H1 (cell line): Measurements from ENCODE around the gene LCA5. TPM values are rescaled to one million over a fixed set of nuclear protein-coding genes. Genes with fewer than 3 reads are reported as not detected.

ENCODE experiments used
- CTCF ChIA-PET: fragments of 300-600 bp; sonication (Branson Sonifier 250); formaldehyde crosslinking; loops from one replicate; lab custom pipeline; 2021; ENCODE audit not compliant: partially characterized antibody; lab: Charles Lee
- POLR2A ChIA-PET: fragments of 300-600 bp; sonication (Branson Sonifier 250); formaldehyde crosslinking; loops from one replicate; lab custom pipeline; 2021; ENCODE audit warnings: inconsistent platforms; ENCODE audit not compliant: partially characterized antibody; lab: Charles Lee
- DNase-seq, 2 experiments: peaks; one replicate each; pipeline versions ENCODE4 v3.0.0 to v3.0.0-alpha.2; 2010 to 2022; ENCODE audit warnings: low spot score in 2 of 2, low read depth in 1 of 2, mixed read lengths in 1 of 2
- FAIRE-seq: peaks from 2 replicates; lab custom pipeline; 2011; peaks lifted over from hg19 to GRCh38; lab: Jason Lieb, UNC
- H2AFZ ChIP-seq: 2 replicates; pipeline ENCODE4 v1.8.1; 2012; ENCODE audit warnings: low read length, inconsistent platforms
- H2AK5ac ChIP-seq: 2 replicates; pipeline ENCODE4 v1.6.1; 2013; ENCODE audit warnings: low read depth, low read length
- H2BK120ac ChIP-seq: replicated peaks from 2 replicates; pipeline ENCODE3; 2013; ENCODE audit warnings: low read depth, low read length, inconsistent platforms
- H2BK12ac ChIP-seq: 2 replicates; pipeline ENCODE4 v1.6.1; 2013; ENCODE audit warnings: low read depth, low read length
- H2BK15ac ChIP-seq: 2 replicates; pipeline ENCODE4 v1.6.1; 2013; ENCODE audit warnings: low read length
- H2BK20ac ChIP-seq: 2 replicates; pipeline ENCODE4 v1.6.1; 2013; ENCODE audit warnings: low read length
- H2BK5ac ChIP-seq: 2 replicates; pipeline ENCODE4 v1.6.1; 2013; ENCODE audit warnings: low read depth, low read length
- H3K14ac ChIP-seq: 2 replicates; pipeline ENCODE4 v1.6.1; 2013; ENCODE audit warnings: inconsistent platforms; ENCODE audit not compliant: insufficient read length
- H3K18ac ChIP-seq: 2 replicates; pipeline ENCODE4 v1.6.1; 2013; ENCODE audit warnings: low read length; ENCODE audit errors: extremely low read depth
- H3K23ac ChIP-seq: 2 replicates; pipeline ENCODE4 v1.6.1; 2013; ENCODE audit warnings: inconsistent platforms; ENCODE audit not compliant: insufficient read length
- H3K23me2 ChIP-seq: 2 replicates; pipeline ENCODE4 v1.6.1; 2013; ENCODE audit warnings: low read depth, low read length
- H3K27ac ChIP-seq: 2 replicates; pipeline ENCODE4 v1.6.1; 2011; ENCODE audit warnings: low read depth, low read length, inconsistent platforms
- H3K27me3 ChIP-seq, 4 experiments: replicated peaks in 1 of 4; 1 replicate in 1 of 4; 2 replicates in 3 of 4; pipeline versions ENCODE4 v1.6.1 to v1.8.1; 2011 to 2013; ENCODE audit warnings: low read length in 3 of 4, mild to moderate bottlenecking in 3 of 4, inconsistent platforms in 2 of 4, mixed read lengths in 2 of 4, moderate library complexity in 1 of 4; ENCODE audit not compliant: control insufficient read depth in 3 of 4, insufficient read depth in 3 of 4; ENCODE audit errors: extremely low read depth in 1 of 4
- H3K36me3 ChIP-seq, 4 experiments: 2 replicates each; pipeline versions ENCODE4 v1.6.1 to v1.8.1; 2011 to 2013; ENCODE audit warnings: mild to moderate bottlenecking in 4 of 4, low read length in 3 of 4, moderate library complexity in 2 of 4, control low read depth in 1 of 4, inconsistent platforms in 1 of 4; ENCODE audit not compliant: insufficient read depth in 4 of 4, control insufficient read depth in 2 of 4
- H3K4ac ChIP-seq: replicated peaks from 2 replicates; pipeline ENCODE3; 2013; ENCODE audit warnings: low read length, low read depth, mixed read lengths, inconsistent platforms; ENCODE audit not compliant: insufficient read length
- H3K4me1 ChIP-seq, 4 experiments: replicated peaks in 1 of 4; 1 replicate in 1 of 4; 2 replicates in 3 of 4; pipeline versions ENCODE4 v1.6.1 to v1.8.1; 2011 to 2013; ENCODE audit warnings: low read length in 3 of 4, inconsistent platforms in 2 of 4, mixed read lengths in 1 of 4; ENCODE audit not compliant: insufficient read depth in 4 of 4, control insufficient read depth in 3 of 4
- H3K4me2 ChIP-seq, 2 experiments: 2 replicates each; pipeline versions ENCODE4 v1.6.1 to v1.8.1; 2011 to 2013; ENCODE audit warnings: low read depth in 2 of 2, low read length in 2 of 2, control low read depth in 1 of 2, inconsistent platforms in 1 of 2, mild to moderate bottlenecking in 1 of 2; ENCODE audit not compliant: insufficient read depth in 1 of 2
- H3K4me3 ChIP-seq, 4 experiments: fragments of 200-600, 300-600 bp in 1 of 4; sonication (generic), shearing (Covaris generic), sonication (Bioruptor Twin) in 1 of 4; 2 replicates each; pipeline versions ENCODE4 v1.5.1 to v1.8.1; 2011 to 2016; ENCODE audit warnings: low read length in 4 of 4, low read depth in 3 of 4, control low read depth in 2 of 4, inconsistent platforms in 2 of 4, mild to moderate bottlenecking in 2 of 4, mixed read lengths in 1 of 4, moderate library complexity in 1 of 4; ENCODE audit not compliant: insufficient read depth in 2 of 4; ENCODE audit errors: extremely low read depth in 1 of 4
- H3K56ac ChIP-seq: replicated peaks from 2 replicates; pipeline ENCODE3; 2013; ENCODE audit warnings: low read depth, mild to moderate bottlenecking, mixed read lengths, low read length, inconsistent platforms; ENCODE audit not compliant: insufficient read length
- H3K79me1 ChIP-seq: 2 replicates; pipeline ENCODE4 v1.6.1; 2013; ENCODE audit warnings: low read depth, low read length, control low read depth
- H3K79me2 ChIP-seq, 2 experiments: 2 replicates each; pipeline versions ENCODE4 v1.6.1 to v1.8.1; 2012 to 2013; ENCODE audit warnings: low read length in 2 of 2, mild to moderate bottlenecking in 2 of 2, inconsistent platforms in 1 of 2; ENCODE audit not compliant: insufficient read depth in 2 of 2, control insufficient read depth in 1 of 2
- H3K9ac ChIP-seq, 4 experiments: replicated peaks in 1 of 4; 1 replicate in 1 of 4; 2 replicates in 3 of 4; pipeline versions ENCODE4 v1.6.1 to v1.8.1; 2011 to 2013; ENCODE audit warnings: low read depth in 3 of 4, low read length in 3 of 4, control low read depth in 2 of 4, mild to moderate bottlenecking in 2 of 4, moderate library complexity in 2 of 4, inconsistent platforms in 1 of 4; ENCODE audit errors: extremely low read depth in 1 of 4
- H3K9me3 ChIP-seq, 2 experiments: 2 replicates each; pipeline versions ENCODE4 v1.6.1 to v1.8.1; 2012 to 2013; ENCODE audit warnings: mild to moderate bottlenecking in 2 of 2, moderate library complexity in 2 of 2, control low read depth in 1 of 2, inconsistent platforms in 1 of 2, low read depth in 1 of 2, low read length in 1 of 2, mixed read lengths in 1 of 2; ENCODE audit not compliant: insufficient read depth in 2 of 2
- H4K20me1 ChIP-seq, 2 experiments: replicated peaks in 1 of 2; 2 replicates each; pipeline versions ENCODE3 to v1.8.1; 2011 to 2013; ENCODE audit warnings: inconsistent platforms in 2 of 2, low read length in 2 of 2, mild to moderate bottlenecking in 1 of 2; ENCODE audit not compliant: insufficient read depth in 2 of 2, control insufficient read depth in 1 of 2
- H4K5ac ChIP-seq: 2 replicates; pipeline ENCODE4 v1.6.1; 2013; ENCODE audit warnings: low read length, low read depth, mixed read lengths, inconsistent platforms; ENCODE audit not compliant: insufficient read length
- H4K8ac ChIP-seq: 2 replicates; pipeline ENCODE4 v1.8.0; 2013; ENCODE audit warnings: mild to moderate bottlenecking, moderate library complexity, low read length, inconsistent platforms; ENCODE audit not compliant: insufficient read depth; ENCODE audit errors: extremely low read depth
- H4K91ac ChIP-seq: replicated peaks from 2 replicates; pipeline ENCODE3; 2013; ENCODE audit warnings: low read length, mixed read lengths, inconsistent platforms; ENCODE audit not compliant: insufficient read length
- POLR2A ChIP-seq, 2 experiments: IDR thresholded peaks; 1 replicate in 1 of 2; 2 replicates in 1 of 2; pipeline ENCODE4 v1.6.1; 2011; ENCODE audit warnings: low read depth in 2 of 2, low read length in 2 of 2, mild to moderate bottlenecking in 2 of 2; ENCODE audit errors: control extremely low read depth in 1 of 2
- SAP30 ChIP-seq: fragments of 300-600 bp; sonication (generic); IDR thresholded peaks from 2 replicates; pipeline ENCODE4 v1.7.1; 2012; ENCODE audit warnings: low read length, moderate library complexity, mild to moderate bottlenecking, inconsistent platforms; ENCODE audit not compliant: insufficient read depth, insufficient replicate concordance
- SIRT6 ChIP-seq: IDR thresholded peaks from one replicate; pipeline ENCODE4 v1.7.1; 2012; ENCODE audit warnings: low read length, inconsistent platforms
- SP2 ChIP-seq: IDR thresholded peaks from 2 replicates; pipeline ENCODE4 v1.6.1; 2012; ENCODE audit warnings: mild to moderate bottlenecking, low read length, inconsistent platforms
- TAF7 ChIP-seq: optimal IDR thresholded peaks from 2 replicates; pipeline ENCODE3; 2011; ENCODE audit warnings: low read depth, mild to moderate bottlenecking, inconsistent platforms, low read length, moderate library complexity, borderline replicate concordance
- WGBS, 2 experiments: shearing (Covaris generic) in 1 of 2; methylation state at CpG; one replicate each; pipeline versions ENCODE4 v1.1.6 to v1.1.7; 2013 to 2015; ENCODE audit warnings: low lambda C conversion rate in 2 of 2, mixed read lengths in 2 of 2, inconsistent platforms in 1 of 2, low coverage in 1 of 2, missing lambda C conversion rate in 1 of 2; ENCODE audit not compliant: insufficient replicate concordance in 2 of 2, insufficient coverage in 1 of 2, insufficient read length in 1 of 2; ENCODE audit errors: extremely low coverage in 1 of 2, missing lambda C conversion rate in 1 of 2; 5-methylcytosine and 5-hydroxymethylcytosine counted together
- polyA plus RNA-seq, 7 experiments: library from polyadenylated mRNA; depleted of rRNA in 3 of 7; stranded (reverse) in 5 of 7; unstranded in 2 of 7; fragments of >200 nt in 5 of 7; fragments of 200-250 nt in 2 of 7; gene quantifications; 1 replicate in 5 of 7; 2 replicates in 1 of 7; 4 replicates in 1 of 7; pipeline versions ENCODE4 v1.2.1 to v1.2.3, GENCODE V29; 2011 to 2013; ENCODE audit warnings: missing spikeins in 2 of 7, mixed read lengths in 2 of 7
- total RNA-seq: library from RNA; stranded (reverse); fragmentation: NEBNext Ultra II Directional; extraction: Animal tissue kit (Norgen Biotek cat#: 25700); gene quantifications from 2 replicates; pipeline ENCODE4 v1.2.1, GENCODE V29; 2021
- TF ChIP-seq, protein P1 (sequence below), 3 experiments: IDR thresholded peaks; 1 replicate in 2 of 3; 2 replicates in 1 of 3; pipeline versions ENCODE4 v1.5.1 to v1.6.1; 2011; ENCODE audit warnings: low read length in 3 of 3, mild to moderate bottlenecking in 3 of 3, inconsistent platforms in 2 of 3, low read depth in 1 of 3, moderate library complexity in 1 of 3; ENCODE audit not compliant: insufficient read depth in 1 of 3; ENCODE audit errors: control extremely low read depth in 1 of 3

Gene LCA5
- total and polyA plus RNA-seq, 2 of the 8 experiments (the other 6 are each of a cell fraction or from before 2014, with no cell fraction given) = 0.44 to 3.6 TPM

DNA sequence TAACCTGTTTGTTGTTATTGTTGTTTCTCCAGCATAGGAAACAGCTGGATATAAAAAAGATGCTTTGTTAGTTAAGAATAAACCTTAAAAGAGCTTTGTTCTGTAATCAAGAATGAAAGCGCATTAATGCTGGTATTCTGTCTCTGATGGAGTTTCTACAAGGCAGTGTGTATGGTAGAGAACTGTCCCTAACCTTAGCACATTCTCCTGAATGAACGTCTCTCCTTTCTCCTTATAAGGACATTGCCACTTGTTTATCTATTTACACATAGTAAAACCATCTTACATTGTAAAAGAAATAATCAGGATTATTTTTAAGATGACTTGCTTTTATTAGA is 33.8 kb upstream of the LCA5 start:
- ChIA-PET POLR2A (interaction anchor here (1.1 kb wide), 1 partner anchor 34 kb away, joined by 5 read pairs; the partner anchor contains the start of gene LCA5), CTCF (interaction anchor here (0.6 to 1.9 kb wide), 17 partner anchors 9 to 642 kb away, joined by 3 to 9 read pairs (median 4); no protein-coding TSS in a partner anchor)
- Histone ChIP-seq H4K20me1 (no peaks in the 10 kb centered on the region), H3K27ac (no peak overlapping the region), H2BK15ac (no peak overlapping the region), H2AFZ (no peak overlapping the region), H2BK12ac (no peak overlapping the region), H3K23me2 (no peaks in the 10 kb centered on the region; the same call in 1 of the 2 replicates), H4K8ac (no peak overlapping the region), H2BK5ac (no peak overlapping the region), H4K5ac (no peak overlapping the region), H3K18ac (no peak overlapping the region), H3K79me2 (no peaks in the 10 kb centered on the region), H3K4ac (no peak overlapping the region), H3K79me1 (no peaks in the 10 kb centered on the region), H3K14ac (no peak overlapping the region), H3K4me1 (peaks cover 4 to 16% (median 10%) of the 10 kb centered on the region in 4 experiments; a peak in 4 of 7 replicates), H2BK120ac (no peak overlapping the region), H3K36me3 (no peaks in the 10 kb centered on the region), H3K9me3 (no peaks in the 10 kb centered on the region), H3K9ac (no peak overlapping the region), H3K4me3 (peak overlapping the region in 1 of 4 experiments; percentile 30; a peak in 1 of 8 replicates), H3K23ac (no peak overlapping the region), H3K27me3 (no peaks in the 10 kb centered on the region), H2BK20ac (no peak overlapping the region), H3K4me2 (peak overlapping the region in 1 of 2 experiments; percentile 44; a peak in 2 of 4 replicates), H3K56ac (no peak overlapping the region), H4K91ac (no peak overlapping the region)
- 39% methylated on average over 2 of the region's 2 CpGs; no CpG with 5 or more reads in 1 of the 2 experiments for WGBS, 2 experiments
- FAIRE-seq (no peak), DNase-seq (no peak)
- TF ChIP-seq SAP30 (no peak), SIRT6 (no peak), POLR2A (IDR thresholded peaks at IDR 0.05; ENCODE audit: control extremely low read depth in 1 of 2, low read depth in 2 of 2, low read length in 2 of 2) (no peak), SP2 (no peak), TAF7 (no peak)
- TF ChIP-seq, protein P1, sequence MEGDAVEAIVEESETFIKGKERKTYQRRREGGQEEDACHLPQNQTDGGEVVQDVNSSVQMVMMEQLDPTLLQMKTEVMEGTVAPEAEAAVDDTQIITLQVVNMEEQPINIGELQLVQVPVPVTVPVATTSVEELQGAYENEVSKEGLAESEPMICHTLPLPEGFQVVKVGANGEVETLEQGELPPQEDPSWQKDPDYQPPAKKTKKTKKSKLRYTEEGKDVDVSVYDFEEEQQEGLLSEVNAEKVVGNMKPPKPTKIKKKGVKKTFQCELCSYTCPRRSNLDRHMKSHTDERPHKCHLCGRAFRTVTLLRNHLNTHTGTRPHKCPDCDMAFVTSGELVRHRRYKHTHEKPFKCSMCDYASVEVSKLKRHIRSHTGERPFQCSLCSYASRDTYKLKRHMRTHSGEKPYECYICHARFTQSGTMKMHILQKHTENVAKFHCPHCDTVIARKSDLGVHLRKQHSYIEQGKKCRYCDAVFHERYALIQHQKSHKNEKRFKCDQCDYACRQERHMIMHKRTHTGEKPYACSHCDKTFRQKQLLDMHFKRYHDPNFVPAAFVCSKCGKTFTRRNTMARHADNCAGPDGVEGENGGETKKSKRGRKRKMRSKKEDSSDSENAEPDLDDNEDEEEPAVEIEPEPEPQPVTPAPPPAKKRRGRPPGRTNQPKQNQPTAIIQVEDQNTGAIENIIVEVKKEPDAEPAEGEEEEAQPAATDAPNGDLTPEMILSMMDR (IDR thresholded peaks at IDR 0.05; ENCODE audit: control extremely low read depth in 1 of 3, insufficient read depth in 1 of 3, low read depth in 1 of 3, low read length in 3 of 3) = no peak
- TF ChIP-seq, all 59 proteins: peak for 0
- no peak overlapping the region for H2AK5ac ChIP-seq
